ENCODE data around the gene INPP5B. TPM values are rescaled to one million over a fixed set of nuclear protein-coding genes. Genes with fewer than 3 reads are reported as not detected.

INPP5B gene
- total RNA-seq (10 to 100 TPM in 9 of 10 donors, 1 to 10 TPM in 1; 8.7 to 16.7 (median 12.5) TPM), polyA plus RNA-seq (10 to 100 TPM in 1 of 2 donors, 1 to 10 TPM in 1; 4.1 to 17.3 TPM)
- long read RNA-seq, donor 1, partial matches to known transcripts = 0 of 4 reads
- long read RNA-seq, donor 1, other reads (novel, unspliced or antisense) = 3 of 4 reads
- long read RNA-seq, donor 2, partial matches to known transcripts = 0 of 3 reads
- long read RNA-seq, donor 2, other reads (novel, unspliced or antisense) = 2 of 3 reads
- long read RNA-seq, donor 3, transcript INPP5B-205 (18 exons, 3,905 nt) = major isoform, 6 of 20 reads
- long read RNA-seq, donor 3, partial matches to known transcripts = 4 of 20 reads
- long read RNA-seq, donor 3, other reads (novel, unspliced or antisense) = 8 of 20 reads

- TF ChIP-seq CTCF (IDR thresholded peaks at IDR 0.05) = peak in 3 of 9 donors; percentile 4 to 27 (median 21)
- ATAC-seq (peak; percentile 94 to 98 (median 96)), DNase-seq (peak; percentile 86 to 94)
- Histone ChIP-seq H3K4me3 (peak within 1 kb of the TSS; percentile 59 to 98 (median 80)), H3K27me3 (no peaks in the 10 kb centered on the region), H3K4me1 (peaks cover 5 to 30% (median 19%) of the 10 kb centered on the region in 9 donors), H3K9me3 (no peaks in the 10 kb centered on the region), H3K36me3 (peaks cover 0 to 39% (median 20%) of the 10 kb centered on the region in 9 donors), H3K27ac (peak within 1 kb of the TSS; percentile 78 to 97 (median 90))
- intact Hi-C loops (cut with DNase I) = loop anchor here in 1 of 10 donors (2.0 kb wide), 1 partner anchor 16 kb away; no protein-coding TSS in a partner anchor
- 0 to 2% methylated on average over 11 of the region's 11 CpGs for WGBS, 2 donors
Observed at GRCh38 chr1:37946703-37947360, at the start of gene INPP5B. Gene INPP5B (minus strand): TSS chr1:37947053. CDS start chr1:37946308, 745 bp downstream.

- no peaks in the 10 kb centered on the region for H3K9me3 ChIP-seq
- no peak for TF ChIP-seq CTCF (IDR thresholded peaks at IDR 0.05)
- H3K27ac ChIP-seq = peak overlapping the region; percentile 72 to 97 (median 84)
- intact Hi-C loops (cut with DNase I) = no loop called here
- peaks cover 0 to 41% (median 12%) of the 10 kb centered on the region in 9 donors for H3K36me3 ChIP-seq
- H3K4me3 ChIP-seq = peak overlapping the region; percentile 27 to 64 (median 57)
- 3 to 4% methylated on average over 46 of the region's 46 CpGs for whole genome bisulfite sequencing, 2 donors
- H3K4me1 ChIP-seq = peaks cover 26 to 64% (median 57%) of the 10 kb centered on the region in 9 donors
- no peaks in the 10 kb centered on the region for H3K27me3 ChIP-seq
- peak; percentile 76 to 80 for DNase-seq
- peak; percentile 37 to 79 (median 70) for ATAC-seq
Observed at GRCh38 chr1:37995751-37996345, 49.0 kb upstream of the INPP5B start.

GRCh38 chr1:37994886-37995566 is 48.2 kb upstream of the INPP5B start:
- 71 to 76% methylated on average over 11 of the region's 11 CpGs for WGBS, 2 donors
- ATAC-seq = no peak
- intact Hi-C loops (cut with DNase I) = loop anchor here in 1 of 10 donors (5.0 kb wide), 1 partner anchor 863 kb away; no protein-coding TSS in a partner anchor
- no peak for DNase-seq
- H3K9me3 ChIP-seq = no peaks in the 10 kb centered on the region
- H3K4me1 ChIP-seq = peaks cover 19 to 64% (median 49%) of the 10 kb centered on the region in 9 donors
- H3K27me3 ChIP-seq = no peaks in the 10 kb centered on the region
- TF ChIP-seq CTCF (IDR thresholded peaks at IDR 0.05) = no peak
- H3K36me3 ChIP-seq = peaks cover 0 to 41% (median 12%) of the 10 kb centered on the region in 9 donors
- H3K4me3 ChIP-seq = peak overlapping the region in 6 of 10 donors; percentile 45 to 60 (median 56)
- peak overlapping the region in 9 of 10 donors; percentile 72 to 97 (median 83) for H3K27ac ChIP-seq
